Hepatocyte (in vitro differentiated cells): Measurements from ENCODE around the gene FUS. TPM values are rescaled to one million over a fixed set of nuclear protein-coding genes. Genes with fewer than 3 reads are reported as not detected.

ENCODE experiments used
- DNase-seq: peaks from one replicate; pipeline ENCODE4 v3.0.0-alpha.2; 2016; ENCODE audit warnings: low spot score
- H2AFZ ChIP-seq: fragments of 200-600 bp; sonication (generic); 2 replicates; pipeline ENCODE4 v1.6.0; 2016; ENCODE audit warnings: antibody characterized with exemption, mild to moderate bottlenecking
- H3K27ac ChIP-seq: fragments of 200-600 bp; sonication (generic); 2 replicates; pipeline ENCODE4 v1.5.1; 2016; ENCODE audit warnings: mild to moderate bottlenecking
- H3K27me3 ChIP-seq: fragments of 200-600 bp; sonication (generic); 2 replicates; pipeline ENCODE4 v1.6.1; 2016
- H3K36me3 ChIP-seq: fragments of 200-600 bp; sonication (generic); replicated peaks from 2 replicates; pipeline ENCODE4 v1.5.1; 2016; ENCODE audit warnings: low read depth; ENCODE audit not compliant: insufficient read depth
- H3K4me1 ChIP-seq: fragments of 200-600 bp; sonication (generic); 2 replicates; pipeline ENCODE4 v1.5.1; 2016; ENCODE audit warnings: mild to moderate bottlenecking, moderate library complexity; ENCODE audit not compliant: insufficient read depth
- H3K4me2 ChIP-seq: fragments of 200-600 bp; sonication (generic); 2 replicates; pipeline ENCODE4 v1.6.0; 2016
- H3K4me3 ChIP-seq: fragments of 200-600 bp; sonication (generic); 2 replicates; pipeline ENCODE4 v1.5.1; 2016; ENCODE audit warnings: mild to moderate bottlenecking
- H3K79me2 ChIP-seq: fragments of 200-600 bp; sonication (generic); 2 replicates; pipeline ENCODE4 v1.6.0; 2017; ENCODE audit warnings: mild to moderate bottlenecking
- H3K9me2 ChIP-seq: fragments of 200-600 bp; sonication (generic); replicated peaks from 2 replicates; pipeline ENCODE4 v1.6.0; 2017; ENCODE audit warnings: mild to moderate bottlenecking; ENCODE audit not compliant: insufficient read depth
- H3K9me3 ChIP-seq: fragments of 200-600 bp; sonication (generic); 2 replicates; pipeline ENCODE4 v1.5.1; 2016; ENCODE audit warnings: low read depth, mild to moderate bottlenecking
- H4K20me1 ChIP-seq: fragments of 200-600 bp; sonication (generic); 2 replicates; pipeline ENCODE4 v1.6.0; 2016; ENCODE audit warnings: mild to moderate bottlenecking; ENCODE audit not compliant: insufficient read depth, poor library complexity, severe bottlenecking
- CTCF ChIP-seq: fragments of 200-600 bp; sonication (generic); IDR thresholded peaks from 2 replicates; pipeline ENCODE4 v1.5.1; 2016; ENCODE audit warnings: antibody characterized with exemption, mild to moderate bottlenecking; ENCODE audit not compliant: poor library complexity
- EZH2 ChIP-seq: fragments of 200-600 bp; sonication (generic); IDR thresholded peaks from 2 replicates; pipeline ENCODE4 v1.6.1; 2016; ENCODE audit warnings: antibody characterized with exemption, mild to moderate bottlenecking, borderline replicate concordance
- EZH2phosphoT487 ChIP-seq: fragments of 200-600 bp; sonication (generic); IDR thresholded peaks from one replicate; pipeline ENCODE4 v1.6.1; 2018; ENCODE audit warnings: antibody characterized with exemption, mild to moderate bottlenecking, low read depth, moderate library complexity; ENCODE audit not compliant: unreplicated experiment, severe bottlenecking
- WGBS: methylation state at CpG from one replicate; pipeline ENCODE4 v1.1.6; 2016; ENCODE audit warnings: low lambda C conversion rate; ENCODE audit errors: missing lambda C conversion rate; 5-methylcytosine and 5-hydroxymethylcytosine counted together
- polyA plus RNA-seq: library from polyadenylated mRNA; unstranded; fragments of >200 nt; fragmentation: Nextera tagmentation; extraction: Ambion mirVana; gene quantifications from 2 replicates; pipeline ENCODE4 v1.2.1, GENCODE V29; 2016
- total RNA-seq: library from RNA; depleted of rRNA; stranded (reverse); fragments of >200 nt; gene quantifications from 2 replicates; pipeline ENCODE4 v1.2.3, GENCODE V29; 2014

Gene FUS
- total and polyA plus RNA-seq, 2 experiments from 2014 or later, result 47.4 to 327 TPM

- no peaks in the 10 kb centered on the region for H3K36me3 ChIP-seq
- H3K4me3 ChIP-seq, result no peak overlapping the region
- no peak overlapping the region for H3K4me2 ChIP-seq
- H3K4me1 ChIP-seq, result no peaks in the 10 kb centered on the region
- H3K79me2 ChIP-seq, result no peaks in the 10 kb centered on the region
- H3K27ac ChIP-seq, result no peak overlapping the region
- DNase-seq, result no peak
- no peaks in the 10 kb centered on the region for H3K9me3 ChIP-seq
- peaks cover 6% of the 10 kb centered on the region for H3K27me3 ChIP-seq
- H2AFZ ChIP-seq, result no peak overlapping the region
- no peaks in the 10 kb centered on the region for H3K9me2 ChIP-seq
- WGBS, result 95% methylated on average over 69 of the region's 80 CpGs
- H4K20me1 ChIP-seq, result no peaks in the 10 kb centered on the region
- TF ChIP-seq CTCF (no peak), EZH2phosphoT487 (no peak), EZH2 (no peak)
Measured at GRCh38 chr16:31224092-31224955, 44.4 kb downstream of the FUS start.

DNA sequence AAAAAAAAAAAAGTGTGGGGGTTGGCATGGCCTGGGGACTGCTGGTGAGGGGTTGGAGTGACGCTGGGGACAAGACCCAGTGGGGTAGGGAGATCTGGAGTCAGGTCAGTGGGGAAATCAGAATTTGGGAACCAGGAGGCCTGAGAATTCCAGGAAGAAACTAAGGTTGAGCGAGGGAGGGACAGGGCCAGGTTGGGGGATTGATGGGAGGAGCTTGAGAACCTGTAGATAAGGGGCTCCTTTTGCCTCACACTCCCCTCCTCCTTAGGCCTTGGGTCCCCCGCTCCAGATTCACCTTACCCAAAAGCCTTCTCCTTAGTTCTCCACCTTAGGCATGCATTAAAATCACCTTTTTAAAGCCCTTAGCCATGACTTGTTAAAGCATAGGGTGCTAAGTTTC is 45.3 kb downstream of the FUS start:
- no peaks in the 10 kb centered on the region for H4K20me1 ChIP-seq
- TF ChIP-seq CTCF, result no peak
- no peak for TF ChIP-seq EZH2phosphoT487
- TF ChIP-seq EZH2, result no peak
- 100% methylated on average over 2 of the region's 3 CpGs for WGBS

GRCh38 chr16:31228206-31228605 is 48.3 kb downstream of the FUS start:
- H3K36me3 ChIP-seq, result no peaks in the 10 kb centered on the region
- no peak overlapping the region for H3K4me3 ChIP-seq
- no peaks in the 10 kb centered on the region for H3K9me3 ChIP-seq
- H3K9me2 ChIP-seq, result no peaks in the 10 kb centered on the region
- H3K79me2 ChIP-seq, result no peaks in the 10 kb centered on the region
- DNase-seq, result no peak
- no peak overlapping the region for H2AFZ ChIP-seq
- no peaks in the 10 kb centered on the region for H4K20me1 ChIP-seq
- WGBS, result 94% methylated on average over 4 of the region's 4 CpGs
- H3K27me3 ChIP-seq, result no peaks in the 10 kb centered on the region
- TF ChIP-seq CTCF, result no peak
- no peak for TF ChIP-seq EZH2
- no peak for TF ChIP-seq EZH2phosphoT487
- H3K4me2 ChIP-seq, result no peak overlapping the region
- no peaks in the 10 kb centered on the region for H3K4me1 ChIP-seq
- no peak overlapping the region for H3K27ac ChIP-seq

More for the DNA sequence above, 45.3 kb downstream of the FUS start:
- Histone ChIP-seq H3K9me2 (no peaks in the 10 kb centered on the region), H3K9me3 (no peaks in the 10 kb centered on the region), H3K36me3 (no peaks in the 10 kb centered on the region), H3K27ac (no peak overlapping the region), H2AFZ (no peak overlapping the region), H3K4me1 (no peaks in the 10 kb centered on the region), H3K4me2 (no peak overlapping the region), H3K79me2 (no peaks in the 10 kb centered on the region), H3K4me3 (no peak overlapping the region), H3K27me3 (peaks cover 6% of the 10 kb centered on the region)
- no peak for DNase-seq
